ENCODE results near the gene SH3PXD2A. TPM values are rescaled to one million over a fixed set of nuclear protein-coding genes. Genes with fewer than 3 reads are reported as not detected.
A peak's percentile ranks its signal among the peaks of the same experiment; 100 is the strongest.

Gene SH3PXD2A
- total RNA-seq, 1 donor from 2014 or later: 12.2 TPM

DNA sequence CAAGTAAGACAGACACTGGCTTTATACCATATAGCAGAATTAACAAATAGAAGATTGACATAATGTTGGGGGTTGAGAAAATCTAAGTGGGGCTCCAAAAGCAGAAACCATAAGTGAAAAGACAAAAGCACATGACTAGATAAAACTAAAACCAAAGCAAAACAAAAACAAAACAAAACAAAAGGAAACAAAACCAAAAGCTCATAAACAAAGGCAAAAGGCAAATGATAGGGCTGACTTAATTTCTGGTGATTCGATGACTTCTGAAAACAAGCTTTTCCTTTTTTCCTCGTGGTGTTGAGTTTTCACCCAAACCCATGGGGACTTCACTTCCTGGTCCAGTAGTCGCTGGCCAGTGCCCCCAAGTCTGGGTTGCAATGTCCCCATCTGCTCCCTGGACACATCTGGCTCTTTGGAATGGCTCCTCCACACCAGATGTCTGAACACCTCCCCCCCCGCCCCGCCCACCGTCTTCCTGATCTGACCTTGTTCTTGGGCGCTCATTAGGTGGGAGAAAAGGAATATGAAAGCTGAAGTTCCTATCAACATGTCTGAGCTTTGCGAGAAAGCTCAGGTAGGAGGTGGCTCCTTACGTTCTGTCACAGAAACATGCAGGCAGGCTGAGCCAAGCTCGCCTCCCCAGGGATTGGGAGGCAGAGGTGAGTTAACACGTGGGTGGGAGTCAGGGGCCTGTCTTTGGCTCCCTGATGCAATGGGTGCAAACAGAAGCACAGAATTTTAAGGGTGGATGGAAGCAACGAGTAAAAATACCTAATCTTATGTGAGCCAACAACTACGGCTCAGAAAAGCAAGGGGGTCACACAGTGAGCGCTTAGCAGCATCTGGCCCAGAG lies 240.8 kb downstream of the SH3PXD2A start:
- Histone ChIP-seq H3K4me3 (ENCODE audit: low read depth, low read length) (no peak overlapping the region), H3K36me3 (ENCODE audit: control insufficient read depth, insufficient read depth, low read length) (no peaks in the 10 kb centered on the region), H3K27me3 (ENCODE audit: control insufficient read depth, insufficient read depth, low read length) (no peaks in the 10 kb centered on the region)
- TF ChIP-seq, protein P1, sequence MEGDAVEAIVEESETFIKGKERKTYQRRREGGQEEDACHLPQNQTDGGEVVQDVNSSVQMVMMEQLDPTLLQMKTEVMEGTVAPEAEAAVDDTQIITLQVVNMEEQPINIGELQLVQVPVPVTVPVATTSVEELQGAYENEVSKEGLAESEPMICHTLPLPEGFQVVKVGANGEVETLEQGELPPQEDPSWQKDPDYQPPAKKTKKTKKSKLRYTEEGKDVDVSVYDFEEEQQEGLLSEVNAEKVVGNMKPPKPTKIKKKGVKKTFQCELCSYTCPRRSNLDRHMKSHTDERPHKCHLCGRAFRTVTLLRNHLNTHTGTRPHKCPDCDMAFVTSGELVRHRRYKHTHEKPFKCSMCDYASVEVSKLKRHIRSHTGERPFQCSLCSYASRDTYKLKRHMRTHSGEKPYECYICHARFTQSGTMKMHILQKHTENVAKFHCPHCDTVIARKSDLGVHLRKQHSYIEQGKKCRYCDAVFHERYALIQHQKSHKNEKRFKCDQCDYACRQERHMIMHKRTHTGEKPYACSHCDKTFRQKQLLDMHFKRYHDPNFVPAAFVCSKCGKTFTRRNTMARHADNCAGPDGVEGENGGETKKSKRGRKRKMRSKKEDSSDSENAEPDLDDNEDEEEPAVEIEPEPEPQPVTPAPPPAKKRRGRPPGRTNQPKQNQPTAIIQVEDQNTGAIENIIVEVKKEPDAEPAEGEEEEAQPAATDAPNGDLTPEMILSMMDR (IDR thresholded peaks at IDR 0.05; ENCODE audit: insufficient read depth, low read length, poor library complexity, severe bottlenecking): no peak
- DNase-seq (ENCODE audit: low read depth): no peak

DNA sequence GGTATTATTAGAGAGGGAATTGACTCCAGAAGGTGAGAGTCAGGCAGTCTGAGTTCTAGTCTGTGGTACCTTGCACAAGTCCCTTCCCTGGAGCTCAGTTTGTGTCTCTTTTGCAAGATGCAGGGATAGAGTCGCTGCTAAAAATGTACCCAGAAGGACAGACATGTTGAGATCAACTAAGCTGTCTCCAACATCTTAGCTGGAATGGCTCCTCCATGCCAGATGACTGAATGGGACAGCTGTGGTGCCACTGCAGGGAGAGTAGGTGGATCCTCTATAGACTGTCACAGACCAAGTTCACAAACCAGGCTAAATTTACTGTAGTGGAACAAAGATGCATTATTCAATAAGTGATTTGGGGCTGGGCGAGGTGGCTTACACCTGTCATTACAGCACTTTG lies 241.8 kb downstream of the SH3PXD2A start:
- TF ChIP-seq, protein P1 (IDR thresholded peaks at IDR 0.05; ENCODE audit: insufficient read depth, low read length, poor library complexity, severe bottlenecking): no peak
- Histone ChIP-seq H3K4me3 (ENCODE audit: low read depth, low read length) (no peak overlapping the region), H3K36me3 (ENCODE audit: control insufficient read depth, insufficient read depth, low read length) (no peaks in the 10 kb centered on the region), H3K27me3 (ENCODE audit: control insufficient read depth, insufficient read depth, low read length) (no peaks in the 10 kb centered on the region)
- DNase-seq (ENCODE audit: low read depth): no peak

GRCh38 chr10:103612462-103613365 lies 242.7 kb downstream of the SH3PXD2A start:
- DNase-seq (ENCODE audit: low read depth): peak; percentile 18
- TF ChIP-seq, protein P1 (IDR thresholded peaks at IDR 0.05; ENCODE audit: insufficient read depth, low read length, poor library complexity, severe bottlenecking): no peak
- Histone ChIP-seq H3K27me3 (ENCODE audit: control insufficient read depth, insufficient read depth, low read length) (no peaks in the 10 kb centered on the region), H3K36me3 (ENCODE audit: control insufficient read depth, insufficient read depth, low read length) (no peaks in the 10 kb centered on the region), H3K4me3 (ENCODE audit: low read depth, low read length) (no peak overlapping the region)

DNA sequence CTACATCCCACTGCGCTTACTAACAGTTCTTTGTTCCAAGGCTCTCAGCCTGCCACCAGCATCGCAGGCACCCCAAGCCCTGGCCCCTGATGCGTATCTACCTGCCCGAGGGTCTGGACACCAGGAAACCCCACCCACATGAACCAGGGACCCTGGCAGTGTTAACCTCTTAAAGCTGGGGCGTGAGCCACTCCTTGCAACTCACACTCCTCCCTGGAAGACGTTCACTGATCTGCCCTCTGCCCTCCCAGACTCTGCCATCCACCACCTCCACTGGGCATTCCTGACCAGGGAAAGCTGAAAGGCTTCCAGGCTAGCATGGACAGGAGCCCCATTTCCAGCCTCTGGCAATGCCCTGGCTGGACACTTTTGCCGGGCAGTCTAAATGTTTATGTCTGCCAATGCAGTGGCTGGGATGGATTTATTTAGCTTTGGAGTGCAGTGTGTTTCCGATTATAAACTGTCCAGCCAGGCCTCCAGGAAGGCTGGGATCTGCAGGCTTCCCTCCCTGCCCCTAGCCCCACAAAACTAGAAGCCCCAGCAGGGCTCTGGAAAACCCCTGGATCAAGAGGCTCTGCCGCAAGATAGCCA lies 244.4 kb downstream of the SH3PXD2A start:
- no peaks in the 10 kb centered on the region for H3K27me3 ChIP-seq (ENCODE audit: control insufficient read depth, insufficient read depth, low read length)
- DNase-seq (ENCODE audit: low read depth): no peak
- no peak overlapping the region for H3K4me3 ChIP-seq (ENCODE audit: low read depth, low read length)
- H3K36me3 ChIP-seq (ENCODE audit: control insufficient read depth, insufficient read depth, low read length): no peaks in the 10 kb centered on the region
- TF ChIP-seq, protein P1 (IDR thresholded peaks at IDR 0.05; ENCODE audit: insufficient read depth, low read length, poor library complexity, severe bottlenecking): no peak

GRCh38 chr10:103610083-103610472 lies 245.3 kb downstream of the SH3PXD2A start:
- DNase-seq (ENCODE audit: low read depth): no peak
- H3K27me3 ChIP-seq (ENCODE audit: control insufficient read depth, insufficient read depth, low read length): no peaks in the 10 kb centered on the region
- H3K4me3 ChIP-seq (ENCODE audit: low read depth, low read length): no peak overlapping the region
- TF ChIP-seq, protein P1 (IDR thresholded peaks at IDR 0.05; ENCODE audit: insufficient read depth, low read length, poor library complexity, severe bottlenecking): no peak
- H3K36me3 ChIP-seq (ENCODE audit: control insufficient read depth, insufficient read depth, low read length): no peaks in the 10 kb centered on the region
